Subcutaneous abdominal adipose tissue (tissue), 5 donors: ENCODE data around the gene PPA1.

Experiments
- H3K27ac ChIP-seq: one replicate; pipeline ENCODE4 v1.7.0; 2013; ENCODE audit warnings: low read depth, mild to moderate bottlenecking, inconsistent platforms, low read length, moderate library complexity
- H3K27me3 ChIP-seq, 5 donors: one replicate each; pipeline ENCODE4 v1.7.0; 2013; ENCODE audit warnings: low read length in 5 of 5, inconsistent platforms in 1 of 5; ENCODE audit not compliant: control insufficient read depth in 5 of 5, insufficient read depth in 4 of 5
- H3K36me3 ChIP-seq, 5 donors: one replicate each; pipeline ENCODE4 v1.7.0; 2013; ENCODE audit warnings: low read length in 5 of 5; ENCODE audit not compliant: control insufficient read depth in 5 of 5, insufficient read depth in 5 of 5
- H3K4me1 ChIP-seq, 5 donors: one replicate each; pipeline ENCODE4 v1.7.0; 2013; ENCODE audit warnings: low read length in 5 of 5, mild to moderate bottlenecking in 3 of 5, moderate library complexity in 1 of 5; ENCODE audit not compliant: control insufficient read depth in 5 of 5, insufficient read depth in 5 of 5
- H3K4me3 ChIP-seq, 5 donors: one replicate each; pipeline ENCODE4 v1.7.0; 2013; ENCODE audit warnings: low read length in 5 of 5, low read depth in 1 of 5
- H3K9ac ChIP-seq, 5 donors: one replicate each; pipeline ENCODE4 v1.7.0; 2013; ENCODE audit warnings: low read length in 5 of 5, mild to moderate bottlenecking in 4 of 5, moderate library complexity in 3 of 5
- H3K9me3 ChIP-seq, 5 donors: one replicate each; pipeline ENCODE4 v1.7.0; 2013; ENCODE audit warnings: low read length in 5 of 5; ENCODE audit not compliant: control insufficient read depth in 5 of 5
- donor health status: healthy.
- donor health status: healthy.
- donor health status: healthy.
- donor health status: healthy.
- donor health status: healthy.

The PPA1 gene

GRCh38 chr10:70233109-70233938 lies at the start of gene PPA1:
Gene PPA1, minus strand, starts transcription at chr10:70233429. Its CDS starts 102 bp downstream, at chr10:70233327.
- peaks cover 0 to 8% (median 4%) of the 10 kb centered on the region in 5 donors for H3K36me3 ChIP-seq
- H3K9ac ChIP-seq = peak within 1 kb of the TSS; percentile 59 to 98 (median 93)
- peak within 1 kb of the TSS; percentile 76 to 91 (median 87) for H3K4me3 ChIP-seq
- no peaks in the 10 kb centered on the region for H3K9me3 ChIP-seq
- peaks cover 2 to 48% (median 39%) of the 10 kb centered on the region in 5 donors for H3K4me1 ChIP-seq
- peak within 1 kb of the TSS; percentile 74 for H3K27ac ChIP-seq
- peaks cover 0 to 3% (median 0%) of the 10 kb centered on the region in 5 donors for H3K27me3 ChIP-seq

- H3K36me3 ChIP-seq = no peaks in the 10 kb centered on the region
- H3K27me3 ChIP-seq = peaks cover 19 to 27% (median 22%) of the 10 kb centered on the region in 5 donors
- no peak overlapping the region for H3K9ac ChIP-seq
- peaks cover 0 to 8% (median 7%) of the 10 kb centered on the region in 5 donors for H3K4me1 ChIP-seq
- no peak overlapping the region for H3K27ac ChIP-seq
- H3K4me3 ChIP-seq = no peak overlapping the region
- H3K9me3 ChIP-seq = no peaks in the 10 kb centered on the region
Observed at GRCh38 chr10:70281609-70282008, 48.4 kb upstream of the PPA1 start.

GRCh38 chr10:70280099-70280498 lies 46.9 kb upstream of the PPA1 start:
- Histone ChIP-seq H3K4me1 (peaks cover 0 to 9% (median 7%) of the 10 kb centered on the region in 5 donors), H3K27ac (no peak overlapping the region), H3K9me3 (peaks cover 0 to 3% (median 0%) of the 10 kb centered on the region in 5 donors), H3K9ac (no peak overlapping the region), H3K36me3 (no peaks in the 10 kb centered on the region), H3K4me3 (no peak overlapping the region), H3K27me3 (peaks cover 10 to 20% (median 17%) of the 10 kb centered on the region in 5 donors)

GRCh38 chr10:70277396-70278030 lies 44.3 kb upstream of the PPA1 start:
- Histone ChIP-seq H3K4me1 (peaks cover 0 to 13% (median 12%) of the 10 kb centered on the region in 5 donors), H3K27me3 (no peaks in the 10 kb centered on the region), H3K27ac (no peak overlapping the region), H3K36me3 (no peaks in the 10 kb centered on the region), H3K9ac (no peak overlapping the region), H3K9me3 (peaks cover 0 to 3% (median 0%) of the 10 kb centered on the region in 5 donors), H3K4me3 (no peak overlapping the region)

- Histone ChIP-seq H3K4me1 (peaks cover 4 to 16% (median 13%) of the 10 kb centered on the region in 5 donors), H3K27me3 (no peaks in the 10 kb centered on the region), H3K36me3 (no peaks in the 10 kb centered on the region), H3K9ac (no peak overlapping the region), H3K4me3 (no peak overlapping the region), H3K9me3 (peaks cover 0 to 3% (median 0%) of the 10 kb centered on the region in 5 donors), H3K27ac (peak overlapping the region; percentile 11)
Observed at GRCh38 chr10:70274643-70275042, 41.4 kb upstream of the PPA1 start.

GRCh38 chr10:70272925-70273316 lies 39.7 kb upstream of the PPA1 start:
- peak overlapping the region in 1 of 5 donors; percentile 29 for H3K9ac ChIP-seq
- H3K27ac ChIP-seq = no peak overlapping the region
- peaks cover 0 to 3% (median 0%) of the 10 kb centered on the region in 5 donors for H3K9me3 ChIP-seq
- no peaks in the 10 kb centered on the region for H3K27me3 ChIP-seq
- no peaks in the 10 kb centered on the region for H3K36me3 ChIP-seq
- no peak overlapping the region for H3K4me3 ChIP-seq
- peaks cover 4 to 16% (median 13%) of the 10 kb centered on the region in 5 donors for H3K4me1 ChIP-seq

GRCh38 chr10:70271996-70272924 lies 39.0 kb upstream of the PPA1 start:
- H3K36me3 ChIP-seq = no peaks in the 10 kb centered on the region
- no peak overlapping the region for H3K27ac ChIP-seq
- H3K9me3 ChIP-seq = peaks cover 0 to 3% (median 0%) of the 10 kb centered on the region in 5 donors
- no peak overlapping the region for H3K9ac ChIP-seq
- H3K4me3 ChIP-seq = no peak overlapping the region
- peaks cover 4 to 16% (median 14%) of the 10 kb centered on the region in 5 donors for H3K4me1 ChIP-seq
- no peaks in the 10 kb centered on the region for H3K27me3 ChIP-seq

- H3K27me3 ChIP-seq = no peaks in the 10 kb centered on the region
- H3K9ac ChIP-seq = no peak overlapping the region
- peaks cover 4 to 16% (median 14%) of the 10 kb centered on the region in 5 donors for H3K4me1 ChIP-seq
- no peak overlapping the region for H3K27ac ChIP-seq
- H3K9me3 ChIP-seq = peaks cover 0 to 3% (median 0%) of the 10 kb centered on the region in 5 donors
- H3K36me3 ChIP-seq = no peaks in the 10 kb centered on the region
- H3K4me3 ChIP-seq = no peak overlapping the region
Observed at GRCh38 chr10:70270952-70271351, 37.7 kb upstream of the PPA1 start.

- peaks cover 4 to 13% (median 10%) of the 10 kb centered on the region in 5 donors for H3K4me1 ChIP-seq
- H3K9me3 ChIP-seq = no peaks in the 10 kb centered on the region
- H3K27ac ChIP-seq = no peak overlapping the region
- no peaks in the 10 kb centered on the region for H3K27me3 ChIP-seq
- no peak overlapping the region for H3K9ac ChIP-seq
- no peak overlapping the region for H3K4me3 ChIP-seq
- no peaks in the 10 kb centered on the region for H3K36me3 ChIP-seq
Observed at GRCh38 chr10:70269741-70270140, 36.5 kb upstream of the PPA1 start.
